Upper lobe of left lung (tissue), 6 donors: ENCODE data around the gene ST7. TPM values are rescaled to one million over a fixed set of nuclear protein-coding genes. Genes with fewer than 3 reads are reported as not detected.
A peak's percentile ranks its signal among the peaks of the same experiment; 100 is the strongest.

Experiments used
- ATAC-seq, 2 donors: fragments of 200-7000 bp; cut with Tn5 transposase; one replicate each; pipeline ENCODE4 v1.9.1; 2022; ENCODE audit warnings: mild to moderate bottlenecking in 2 of 2, moderate library complexity in 2 of 2; ENCODE audit not compliant: low FRiP score in 2 of 2
- DNase-seq, 2 donors: peaks; one replicate each; pipeline ENCODE4 v3.0.0-alpha.2; 2019 to 2020
- H3K27ac ChIP-seq, 4 donors: fragments of 200-600 bp; sonication (generic); one replicate each; pipeline ENCODE4 v1.5.1; 2016 to 2019
- H3K27me3 ChIP-seq, 4 donors: fragments of 200-600 bp; sonication (generic); one replicate each; pipeline ENCODE4 v1.5.1; 2017 to 2019
- H3K36me3 ChIP-seq, 4 donors: fragments of 200-600 bp; sonication (generic); one replicate each; pipeline ENCODE4 v1.5.1; 2016 to 2019
- H3K4me1 ChIP-seq, 4 donors: fragments of 200-600 bp; sonication (generic); one replicate each; pipeline ENCODE4 v1.5.1; 2018 to 2019
- H3K4me3 ChIP-seq, 4 donors: fragments of 200-600 bp; sonication (generic); one replicate each; pipeline ENCODE4 v1.5.1; 2017 to 2019; ENCODE audit warnings: mild to moderate bottlenecking in 2 of 4, moderate library complexity in 1 of 4
- H3K9me3 ChIP-seq, 4 donors: fragments of 200-600 bp; sonication (generic); one replicate each; pipeline ENCODE4 v1.5.1; 2018 to 2019
- CTCF ChIP-seq, 6 experiments: fragments of 450-650 bp in 4 of 6; fragments of 200-600 bp in 2 of 6; sonication (generic) in 2 of 6; IDR thresholded peaks; one replicate each; pipeline ENCODE4 v1.5.1; 2016 to 2019; ENCODE audit warnings: antibody characterized with exemption in 6 of 6
- EP300 ChIP-seq, 4 donors: sonication (generic); formaldehyde crosslinking; IDR thresholded peaks; one replicate each; pipeline ENCODE4 v1.5.1; 2017; ENCODE audit warnings: antibody characterized with exemption in 4 of 4, control low read depth in 2 of 4
- POLR2A ChIP-seq, 4 donors: fragments of 450-650 bp; IDR thresholded peaks; one replicate each; pipeline ENCODE4 v1.5.1; 2016 to 2017; ENCODE audit warnings: antibody characterized with exemption in 4 of 4, mild to moderate bottlenecking in 2 of 4
- POLR2AphosphoS5 ChIP-seq, 2 donors: sonication (generic); formaldehyde crosslinking; IDR thresholded peaks; one replicate each; pipeline ENCODE4 v1.5.1; 2017; ENCODE audit warnings: antibody characterized with exemption in 2 of 2
- WGBS, 2 donors: methylation state at CpG; one replicate each; pipeline ENCODE4 v1.1.5; 2017 to 2018; 5-methylcytosine and 5-hydroxymethylcytosine counted together
- total RNA-seq, 6 donors: library from RNA; depleted of rRNA in 4 of 6; stranded (reverse); fragments of >200 nt in 4 of 6; gene quantifications; one replicate each; pipeline versions ENCODE4 v1.1.0 to v1.2.1, GENCODE V29; 2016 to 2021
- donor health status: DM: no; HTN: no; CAD: no; lungs with moderate emphysema.
- donor health status: DM: no; HTN: yes; CAD: no; lungs with severe emphysema.

Gene ST7
- total RNA-seq, 6 donors from 2014 or later = 36.0 to 135 (median 73.4) TPM

GRCh38 chr7:117273325-117273724 lies 320.0 kb downstream of the ST7 start:
- ATAC-seq = no peak

GRCh38 chr7:117273814-117274225 lies 320.5 kb downstream of the ST7 start:
- DNase-seq = no peak
- H3K4me3 ChIP-seq = no peak overlapping the region
- H3K4me1 ChIP-seq = no peaks in the 10 kb centered on the region
- H3K9me3 ChIP-seq = no peaks in the 10 kb centered on the region
- H3K27ac ChIP-seq = no peak overlapping the region
- TF ChIP-seq POLR2A (IDR thresholded peaks at IDR 0.05) (no peak), EP300 (IDR thresholded peaks at IDR 0.05) (no peak), POLR2AphosphoS5 (IDR thresholded peaks at IDR 0.05) (no peak), CTCF (IDR thresholded peaks at IDR 0.05) (no peak)
- no peak for ATAC-seq
- H3K36me3 ChIP-seq = no peaks in the 10 kb centered on the region
- WGBS, 2 donors = 67 to 79% methylated on average over 11 of the region's 11 CpGs
- H3K27me3 ChIP-seq = no peaks in the 10 kb centered on the region

More at GRCh38 chr7:117273325-117273724, 320.0 kb downstream of the ST7 start:
- no peak for TF ChIP-seq CTCF (IDR thresholded peaks at IDR 0.05)
- H3K4me1 ChIP-seq = no peaks in the 10 kb centered on the region
- no peak for DNase-seq
- H3K36me3 ChIP-seq = no peaks in the 10 kb centered on the region
- WGBS, 2 donors = 79 to 82% methylated on average over 2 of the region's 2 CpGs
- H3K4me3 ChIP-seq = no peak overlapping the region
- no peaks in the 10 kb centered on the region for H3K27me3 ChIP-seq
- no peaks in the 10 kb centered on the region for H3K9me3 ChIP-seq
- H3K27ac ChIP-seq = no peak overlapping the region

GRCh38 chr7:117274951-117275350 lies 321.6 kb downstream of the ST7 start:
- Histone ChIP-seq H3K27me3 (no peaks in the 10 kb centered on the region), H3K36me3 (no peaks in the 10 kb centered on the region), H3K9me3 (no peaks in the 10 kb centered on the region), H3K27ac (no peak overlapping the region), H3K4me1 (peaks cover 0 to 8% (median 2%) of the 10 kb centered on the region in 4 donors), H3K4me3 (no peak overlapping the region)
- DNase-seq (no peak), ATAC-seq (no peak)
- no peak for TF ChIP-seq EP300 (IDR thresholded peaks at IDR 0.05)
- TF ChIP-seq POLR2AphosphoS5 (IDR thresholded peaks at IDR 0.05) = no peak
- TF ChIP-seq POLR2A (IDR thresholded peaks at IDR 0.05) = no peak
- TF ChIP-seq CTCF (IDR thresholded peaks at IDR 0.05) = no peak
- WGBS, 2 donors = 84 to 86% methylated on average over 4 of the region's 4 CpGs

DNA sequence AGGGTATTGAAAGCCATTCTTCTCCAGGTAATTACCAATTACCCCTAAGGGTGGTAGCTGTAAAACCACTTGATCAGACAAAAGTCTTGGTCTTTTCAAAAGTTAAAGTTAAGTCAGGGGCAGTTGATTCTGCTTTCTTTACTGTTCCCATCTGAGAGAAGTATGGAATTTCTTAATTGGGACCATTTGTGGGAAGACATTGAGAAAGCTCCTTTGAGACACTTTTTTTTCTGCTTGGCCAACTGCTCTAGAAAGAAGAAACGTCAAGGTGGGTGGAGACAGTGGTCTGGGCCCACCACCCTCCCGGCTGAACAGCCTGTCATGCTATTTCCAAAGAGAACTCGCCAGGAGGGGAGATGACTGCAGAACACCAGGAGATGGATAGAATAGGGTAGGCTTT lies 324.3 kb downstream of the ST7 start:
- WGBS, 2 donors = 91 to 96% methylated on average over 3 of the region's 3 CpGs
- no peaks in the 10 kb centered on the region for H3K27me3 ChIP-seq
- no peaks in the 10 kb centered on the region for H3K36me3 ChIP-seq
- ATAC-seq = no peak
- H3K27ac ChIP-seq = no peak overlapping the region
- no peaks in the 10 kb centered on the region for H3K9me3 ChIP-seq
- no peak overlapping the region for H3K4me3 ChIP-seq
- TF ChIP-seq POLR2A (IDR thresholded peaks at IDR 0.05) (no peak), CTCF (IDR thresholded peaks at IDR 0.05) (no peak), POLR2AphosphoS5 (IDR thresholded peaks at IDR 0.05) (no peak), EP300 (IDR thresholded peaks at IDR 0.05) (no peak)
- no peak for DNase-seq
- H3K4me1 ChIP-seq = peaks cover 7 to 26% (median 14%) of the 10 kb centered on the region in 4 donors

DNA sequence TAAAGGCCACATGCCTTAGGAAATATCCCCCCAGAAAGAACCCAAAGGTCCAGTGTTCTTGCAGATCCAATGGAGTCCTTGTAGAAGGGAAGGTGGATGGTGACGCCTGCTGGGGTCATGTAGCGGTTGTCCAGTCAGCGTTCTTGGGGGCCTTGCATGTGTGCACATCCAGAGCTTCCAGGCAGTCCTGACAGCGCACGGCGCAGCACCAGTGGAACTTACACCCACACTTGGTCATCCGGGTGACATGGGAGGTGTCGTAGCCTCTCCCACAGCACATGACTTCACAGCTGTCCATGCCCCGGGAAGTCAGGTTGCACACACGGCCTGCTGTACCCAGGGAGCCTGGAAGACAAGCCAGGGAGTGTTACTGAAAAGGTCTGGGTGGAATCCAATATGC lies 324.7 kb downstream of the ST7 start:
- H3K4me3 ChIP-seq = no peak overlapping the region
- DNase-seq (peak in 1 of 2 donors; percentile 17), ATAC-seq (no peak)
- H3K27ac ChIP-seq = no peak overlapping the region
- no peaks in the 10 kb centered on the region for H3K36me3 ChIP-seq
- 89% methylated on average over 10 of the region's 10 CpGs; no CpG with 5 or more reads in 1 of the 2 donors for WGBS, 2 donors
- peaks cover 7 to 27% (median 14%) of the 10 kb centered on the region in 4 donors for H3K4me1 ChIP-seq
- H3K27me3 ChIP-seq = no peaks in the 10 kb centered on the region
- TF ChIP-seq CTCF (IDR thresholded peaks at IDR 0.05) = no peak
- TF ChIP-seq POLR2AphosphoS5 (IDR thresholded peaks at IDR 0.05) = no peak
- no peak for TF ChIP-seq EP300 (IDR thresholded peaks at IDR 0.05)
- no peak for TF ChIP-seq POLR2A (IDR thresholded peaks at IDR 0.05)
- no peaks in the 10 kb centered on the region for H3K9me3 ChIP-seq
